GM06990 (cell line): Measurements from ENCODE around the gene FOXF1.

Experiments used
- DNase-seq: peaks from one replicate; pipeline ENCODE4 v3.0.0-alpha.2; 2011; ENCODE audit not compliant: insufficient read length; ENCODE audit errors: extremely low read depth
- H3K27me3 ChIP-seq: replicated peaks from 2 replicates; pipeline ENCODE4 v1.6.0; 2011; ENCODE audit warnings: low read length; ENCODE audit not compliant: control insufficient read depth, insufficient read depth
- H3K36me3 ChIP-seq: 2 replicates; pipeline ENCODE4 v1.5.1; 2011; ENCODE audit warnings: low read length; ENCODE audit not compliant: control insufficient read depth, insufficient read depth
- H3K4me3 ChIP-seq: replicated peaks from 2 replicates; pipeline ENCODE4 v1.5.1; 2011; ENCODE audit warnings: low read depth, mild to moderate bottlenecking, control low read depth, low read length
- TF ChIP-seq, protein P1 (sequence below): IDR thresholded peaks from 2 replicates; pipeline ENCODE4 v1.5.1; 2011; ENCODE audit warnings: low read length, control low read depth, mild to moderate bottlenecking, inconsistent platforms; ENCODE audit not compliant: insufficient read depth, poor library complexity, severe bottlenecking

FOXF1 gene

DNA sequence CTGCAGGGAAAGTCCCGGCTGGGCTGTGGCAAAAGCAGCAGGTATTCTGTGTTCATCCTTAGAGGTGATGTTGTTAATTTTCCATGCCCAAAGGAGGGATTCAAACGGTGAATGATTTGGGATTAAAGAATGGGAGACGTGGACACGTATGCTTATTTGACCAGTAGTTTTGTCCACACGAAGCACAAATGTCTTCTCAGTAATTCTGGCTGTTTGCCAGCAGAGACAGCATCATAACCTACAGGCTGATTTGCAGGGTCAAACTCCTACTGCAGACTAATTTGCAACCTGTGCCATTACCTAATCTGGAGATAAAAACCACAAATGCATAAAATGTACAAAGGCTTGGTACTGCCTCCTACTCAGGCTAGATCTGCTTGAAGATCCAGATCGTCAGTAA, 30.6 kb downstream of the FOXF1 start:
- H3K36me3 ChIP-seq = peaks cover 29% of the 10 kb centered on the region
- TF ChIP-seq, protein P1, sequence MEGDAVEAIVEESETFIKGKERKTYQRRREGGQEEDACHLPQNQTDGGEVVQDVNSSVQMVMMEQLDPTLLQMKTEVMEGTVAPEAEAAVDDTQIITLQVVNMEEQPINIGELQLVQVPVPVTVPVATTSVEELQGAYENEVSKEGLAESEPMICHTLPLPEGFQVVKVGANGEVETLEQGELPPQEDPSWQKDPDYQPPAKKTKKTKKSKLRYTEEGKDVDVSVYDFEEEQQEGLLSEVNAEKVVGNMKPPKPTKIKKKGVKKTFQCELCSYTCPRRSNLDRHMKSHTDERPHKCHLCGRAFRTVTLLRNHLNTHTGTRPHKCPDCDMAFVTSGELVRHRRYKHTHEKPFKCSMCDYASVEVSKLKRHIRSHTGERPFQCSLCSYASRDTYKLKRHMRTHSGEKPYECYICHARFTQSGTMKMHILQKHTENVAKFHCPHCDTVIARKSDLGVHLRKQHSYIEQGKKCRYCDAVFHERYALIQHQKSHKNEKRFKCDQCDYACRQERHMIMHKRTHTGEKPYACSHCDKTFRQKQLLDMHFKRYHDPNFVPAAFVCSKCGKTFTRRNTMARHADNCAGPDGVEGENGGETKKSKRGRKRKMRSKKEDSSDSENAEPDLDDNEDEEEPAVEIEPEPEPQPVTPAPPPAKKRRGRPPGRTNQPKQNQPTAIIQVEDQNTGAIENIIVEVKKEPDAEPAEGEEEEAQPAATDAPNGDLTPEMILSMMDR = no peak
- DNase-seq = no peak
- no peak overlapping the region for H3K4me3 ChIP-seq
- H3K27me3 ChIP-seq = no peaks in the 10 kb centered on the region

DNA sequence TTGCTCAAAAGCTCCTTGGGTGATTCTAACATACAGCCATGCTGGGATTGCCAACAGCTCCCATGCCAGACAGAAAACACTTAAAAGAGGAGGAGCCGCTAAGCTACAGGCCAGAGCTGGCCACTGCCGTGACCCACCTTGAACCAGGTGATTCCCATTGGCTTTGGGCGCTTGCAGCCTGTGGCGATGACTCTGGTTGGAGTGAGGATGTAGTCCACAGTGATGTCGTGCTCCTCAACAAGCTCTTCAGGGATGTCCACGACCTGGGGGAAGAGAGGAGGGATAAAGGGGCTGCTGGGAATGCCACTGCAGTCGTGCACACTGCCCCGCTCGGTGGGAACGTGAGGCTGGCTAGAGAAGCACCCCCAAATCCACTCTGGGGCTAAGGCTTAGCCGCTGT, 31.2 kb downstream of the FOXF1 start:
- H3K27me3 ChIP-seq = no peaks in the 10 kb centered on the region
- no peak for DNase-seq
- H3K4me3 ChIP-seq = no peak overlapping the region
- peaks cover 30% of the 10 kb centered on the region for H3K36me3 ChIP-seq
- TF ChIP-seq, protein P1 = no peak

DNA sequence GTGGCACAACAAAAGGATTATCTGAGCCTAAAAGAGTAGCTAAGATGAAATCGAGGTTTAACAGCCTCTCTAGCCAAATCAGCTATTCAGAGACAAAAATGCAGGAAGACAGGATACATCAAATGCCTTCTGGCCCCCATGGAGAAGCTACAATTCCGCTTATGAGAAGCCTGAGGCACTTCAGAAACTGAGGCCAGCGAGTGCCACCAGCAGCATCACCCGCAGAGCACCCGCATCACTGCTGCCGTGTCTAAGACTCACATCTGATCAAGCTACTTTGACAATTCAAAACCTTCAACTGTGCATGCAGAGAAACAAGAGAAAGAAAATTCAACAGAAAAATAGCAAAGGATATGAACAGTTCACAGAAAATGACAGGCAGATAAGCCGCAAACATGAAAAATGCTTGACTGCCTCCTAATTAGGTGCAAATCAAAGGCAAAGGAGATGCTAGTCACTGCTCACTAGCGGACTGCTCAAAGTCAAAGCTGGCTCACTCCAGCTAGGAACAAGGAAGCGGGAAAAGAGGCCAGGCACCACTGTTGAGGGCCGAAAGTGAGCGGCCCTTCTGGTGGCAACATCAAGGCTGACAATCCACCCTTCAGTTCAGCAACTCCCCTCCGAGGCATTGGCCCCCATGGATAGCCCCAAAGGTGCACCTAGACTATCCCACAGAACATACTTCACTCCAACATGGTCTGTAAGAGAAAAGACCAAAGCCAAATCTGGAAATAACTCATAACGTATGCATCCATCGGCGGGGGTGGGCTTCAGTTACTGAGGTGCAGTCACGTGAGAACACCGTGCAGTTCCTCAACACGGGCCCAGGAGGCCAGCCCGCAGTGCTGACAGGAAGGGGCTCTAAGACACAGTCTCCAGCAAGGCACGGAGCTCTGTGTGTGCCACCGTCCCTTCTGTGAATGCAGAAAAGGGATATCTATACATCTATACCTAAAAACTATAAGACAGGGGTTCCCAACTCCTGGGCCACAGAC, 32.7 kb downstream of the FOXF1 start:
- no peak overlapping the region for H3K4me3 ChIP-seq
- H3K27me3 ChIP-seq = no peaks in the 10 kb centered on the region
- no peak for DNase-seq
- peaks cover 28% of the 10 kb centered on the region for H3K36me3 ChIP-seq
- TF ChIP-seq, protein P1 = no peak

DNA sequence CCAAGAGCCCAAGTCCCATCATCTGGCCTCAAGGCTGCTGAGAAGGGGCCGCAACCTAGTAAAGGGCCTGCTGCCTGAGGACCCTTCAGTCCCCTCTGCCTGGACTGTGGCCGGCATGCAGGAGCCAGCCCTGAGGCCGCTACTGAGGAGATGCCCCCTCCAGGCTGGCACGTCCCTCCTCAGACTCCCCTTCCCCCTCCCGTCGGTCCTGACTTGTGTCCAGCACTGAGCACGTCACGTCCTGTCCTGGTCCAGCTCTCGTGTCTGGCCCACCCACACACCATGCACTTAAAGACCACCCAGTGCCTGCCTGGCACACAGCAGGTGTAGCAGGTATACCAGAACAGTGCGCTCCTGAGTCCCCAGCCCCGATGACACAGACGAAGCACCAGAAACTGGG, 35.2 kb downstream of the FOXF1 start:
- Histone ChIP-seq H3K36me3 (peaks cover 25% of the 10 kb centered on the region), H3K27me3 (no peaks in the 10 kb centered on the region), H3K4me3 (no peak overlapping the region)
- TF ChIP-seq, protein P1 = no peak
- no peak for DNase-seq

DNA sequence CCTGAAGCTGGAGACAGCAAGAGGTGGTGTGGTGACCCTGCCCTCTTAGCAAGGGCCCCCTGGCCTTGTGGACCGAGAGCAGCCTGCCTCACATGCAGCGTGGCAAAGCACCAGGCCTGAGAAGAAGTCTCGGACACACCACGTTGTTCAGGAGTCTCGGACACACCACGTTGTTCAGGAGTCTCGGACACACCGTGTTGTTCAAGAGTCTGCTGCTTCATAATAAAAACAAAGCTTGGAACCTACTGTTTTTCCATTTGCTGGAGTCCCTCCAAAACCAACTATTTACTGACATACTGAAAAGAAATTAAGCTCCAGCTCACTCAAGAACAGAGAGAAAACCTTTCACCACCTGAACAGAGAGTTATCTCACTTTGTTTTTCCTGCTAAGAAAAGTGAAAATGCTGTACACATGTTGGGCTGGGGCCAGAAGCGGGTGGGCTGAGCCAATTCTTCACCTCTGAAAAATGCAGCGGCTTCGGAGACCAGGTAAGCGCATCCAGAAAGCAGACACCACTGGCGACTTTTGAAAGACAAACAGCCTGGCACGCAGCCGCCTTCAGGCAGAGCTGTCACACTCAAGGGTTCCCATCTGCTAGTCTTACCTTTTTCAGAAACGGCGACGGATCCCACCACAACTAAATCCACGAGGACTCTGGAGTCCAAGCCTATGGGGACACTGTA, 35.8 kb downstream of the FOXF1 start:
- Histone ChIP-seq H3K36me3 (peaks cover 24% of the 10 kb centered on the region), H3K4me3 (no peak overlapping the region), H3K27me3 (no peaks in the 10 kb centered on the region)
- TF ChIP-seq, protein P1 = no peak
- DNase-seq = no peak
